ENCODE data around the gene CCL3.
"Not testable (repeated sequence)": the region's sequence is repeated elsewhere in the genome, so short reads cannot be mapped to it uniquely, and the experiment has no call there.

The CCL3 gene

DNA sequence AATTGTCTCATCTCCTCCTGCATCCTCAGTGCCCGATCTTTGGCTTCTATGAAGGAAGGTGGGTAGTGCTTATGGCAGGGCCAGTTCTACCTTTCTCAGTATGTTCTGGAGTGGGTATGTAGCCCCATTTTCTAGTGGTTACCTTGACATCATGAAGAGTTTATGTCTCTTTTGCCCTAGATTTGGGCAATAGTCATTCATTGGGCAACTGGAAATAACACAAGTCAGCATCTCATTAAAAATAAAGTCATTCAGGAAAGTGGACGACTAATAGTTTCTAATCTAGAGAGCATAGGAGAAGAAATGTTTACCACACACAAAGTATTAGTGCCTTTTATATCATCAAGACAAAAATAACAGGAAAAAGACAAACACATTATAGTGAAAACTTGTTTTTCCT, 6.3 kb downstream of the CCL3 start:
- not testable (repeated sequence) for FAIRE-seq

- FAIRE-seq, result not testable (repeated sequence)
Observed at GRCh38 chr17:36082482-36083120, 7.3 kb downstream of the CCL3 start.

DNA sequence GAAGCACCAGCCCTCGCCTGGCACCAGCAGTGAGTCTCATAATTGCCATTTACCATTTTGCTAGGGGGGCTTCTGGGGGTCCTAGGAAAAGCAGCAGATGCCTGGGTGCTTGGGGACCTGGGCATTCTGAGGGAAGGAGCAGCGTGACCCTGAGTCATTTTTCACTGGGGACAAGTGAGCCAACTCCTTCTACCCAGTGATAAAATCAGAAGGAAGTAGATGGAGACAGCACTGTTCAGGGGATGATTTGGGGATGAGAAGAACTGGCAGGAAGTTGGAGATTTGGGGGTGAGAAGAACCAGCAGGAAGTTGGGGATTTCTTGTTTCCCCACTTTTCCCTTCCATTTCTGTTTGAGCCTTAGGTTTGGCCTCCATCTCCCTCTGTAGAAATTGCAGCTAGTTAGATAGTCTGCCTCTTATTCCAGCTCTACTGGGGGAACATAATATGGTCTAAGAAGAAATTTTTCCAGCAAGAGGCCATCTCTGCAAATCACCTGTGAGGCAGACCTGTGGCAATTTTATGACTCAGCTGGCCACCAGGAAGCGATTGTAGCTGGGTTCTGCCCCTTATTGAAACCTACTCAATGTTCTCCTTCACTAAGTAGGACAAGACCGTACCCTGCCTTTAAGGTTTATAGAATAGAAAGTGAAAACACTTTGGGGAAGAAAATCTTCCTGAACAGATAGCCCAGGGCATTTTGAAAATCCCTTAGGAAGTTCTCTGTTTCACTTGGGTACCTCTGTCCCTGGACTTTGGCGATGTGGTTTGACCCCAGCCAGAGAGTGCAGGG, 8.1 kb downstream of the CCL3 start:
- FAIRE-seq, result not testable (repeated sequence)

DNA sequence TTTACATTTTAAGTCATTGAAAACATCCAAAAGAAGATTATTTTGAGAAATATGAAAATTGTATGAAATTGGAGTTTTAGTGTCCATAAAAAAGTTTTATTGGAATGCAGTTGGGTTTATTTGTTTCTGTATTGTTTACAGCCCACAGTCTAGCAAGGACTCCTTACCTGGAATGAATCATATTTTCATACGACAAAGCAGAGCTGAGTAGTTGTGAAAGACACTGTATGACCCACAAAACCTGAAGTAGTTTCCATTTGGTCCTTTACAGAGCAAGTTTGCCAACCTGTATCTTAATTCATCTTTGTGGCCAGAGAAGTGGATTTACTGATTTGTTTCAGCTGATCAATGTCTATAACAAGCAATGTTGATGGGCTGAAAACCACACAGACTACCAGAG, 15.6 kb downstream of the CCL3 start:
- no peak for FAIRE-seq

- no peak for FAIRE-seq
Observed at GRCh38 chr17:36072431-36073121, 17.4 kb downstream of the CCL3 start.

- FAIRE-seq, result no peak
Observed at GRCh38 chr17:36071751-36072150, 18.2 kb downstream of the CCL3 start.

- FAIRE-seq, result no peak
Observed at GRCh38 chr17:36070427-36070826, 19.5 kb downstream of the CCL3 start.

DNA sequence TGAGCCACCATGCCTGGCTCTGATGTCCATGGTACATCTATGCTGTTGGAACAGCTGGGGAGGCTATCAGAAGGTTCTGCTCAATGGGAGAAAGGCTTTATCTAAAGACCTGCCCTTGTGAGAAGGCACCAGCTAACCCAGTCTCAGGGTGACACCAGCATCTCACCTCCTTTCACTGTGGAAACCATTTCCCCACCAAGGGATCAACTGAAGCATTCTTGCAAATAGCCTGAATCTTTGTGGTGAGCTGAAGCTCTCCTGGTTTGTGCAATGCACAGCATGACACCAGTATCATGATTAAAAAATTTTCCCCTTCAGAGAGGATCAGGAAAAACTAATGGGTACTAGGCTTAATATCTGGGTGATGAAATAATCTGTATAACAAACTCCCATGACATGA, 20.8 kb downstream of the CCL3 start:
- FAIRE-seq, result no peak

GRCh38 chr17:36068524-36068923, 21.4 kb downstream of the CCL3 start:
- FAIRE-seq, result no peak

- FAIRE-seq, result no peak
Observed at GRCh38 chr17:36066365-36066985, 23.5 kb downstream of the CCL3 start.

- no peak for FAIRE-seq
Observed at GRCh38 chr17:36063786-36064541, 26.0 kb downstream of the CCL3 start, which contains the start of gene CCL18. Gene CCL18, plus strand, starts transcription at chr17:36064272. Its CDS starts 71 bp downstream, at chr17:36064343.

GRCh38 chr17:36060816-36061215, 29.1 kb downstream of the CCL3 start:
- no peak for FAIRE-seq

DNA sequence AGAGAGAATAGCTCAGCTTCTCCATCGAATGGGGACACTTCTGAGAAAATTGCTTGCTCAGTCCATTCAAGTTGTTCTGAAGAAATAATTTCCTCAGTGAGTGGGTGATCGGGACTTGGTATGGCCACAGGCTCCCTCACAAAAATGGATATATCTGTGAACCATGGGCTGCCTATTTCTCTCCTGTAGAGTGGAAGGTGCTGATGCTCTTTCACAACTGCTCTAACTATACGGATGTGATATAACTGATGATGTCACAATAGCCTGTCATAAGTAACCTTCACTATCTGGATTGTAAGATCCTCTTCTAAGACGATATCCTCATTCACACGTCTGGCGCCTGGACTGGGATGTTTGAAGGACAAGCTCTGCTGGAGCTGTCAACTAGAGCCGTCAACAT, 30.5 kb downstream of the CCL3 start:
- no peak for FAIRE-seq

GRCh38 chr17:36057911-36058310, 32.0 kb downstream of the CCL3 start:
- no peak for FAIRE-seq

DNA sequence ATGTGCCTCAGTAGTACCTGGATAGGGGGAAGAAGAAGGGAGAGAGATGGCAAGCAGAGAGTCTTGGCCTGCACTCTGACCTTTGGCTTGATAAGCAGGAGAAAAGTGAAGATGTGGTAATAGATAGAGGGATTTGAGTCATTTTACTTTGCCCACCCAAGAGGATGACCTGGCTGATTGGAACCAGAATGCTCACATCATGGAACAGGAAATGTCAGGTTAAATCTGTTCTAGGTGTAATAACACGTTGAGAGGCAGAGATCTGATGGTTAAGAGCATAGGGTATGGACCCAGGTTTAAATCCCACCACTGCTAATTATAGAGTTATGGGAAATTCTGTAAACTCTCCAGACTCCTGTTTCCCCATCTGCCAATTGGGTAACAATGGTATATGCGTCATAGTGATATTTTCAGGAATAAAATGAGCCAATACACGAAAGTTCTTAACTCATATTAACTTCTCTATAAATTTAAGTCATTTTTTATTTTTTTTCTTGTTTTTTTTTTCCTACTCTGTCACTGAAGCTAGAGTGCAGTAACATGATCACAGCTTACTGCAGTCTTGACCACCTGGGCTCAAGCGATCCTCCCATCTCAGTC, 33.9 kb downstream of the CCL3 start:
- no peak for FAIRE-seq

DNA sequence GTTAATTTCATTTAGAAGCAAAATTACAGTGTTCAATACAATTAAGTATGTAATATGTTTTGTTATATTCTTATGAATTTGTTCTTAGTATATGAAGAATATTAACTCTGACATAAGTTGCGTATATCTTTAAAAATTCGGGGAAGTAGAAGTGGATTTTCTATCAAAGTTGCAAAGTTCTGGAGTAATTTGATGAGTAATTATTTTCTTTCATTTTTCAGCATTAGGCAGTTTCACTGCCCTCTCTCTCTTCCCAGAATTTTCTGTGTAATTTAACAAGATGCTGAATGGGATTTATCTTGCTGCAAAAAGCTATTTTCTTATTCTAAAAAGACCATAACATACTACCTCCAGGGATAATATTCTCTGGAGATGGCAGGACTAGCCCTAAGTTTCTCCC, 34.8 kb downstream of the CCL3 start:
- no peak for FAIRE-seq

- no peak for FAIRE-seq
Observed at GRCh38 chr17:36049643-36050042, 40.3 kb downstream of the CCL3 start.

DNA sequence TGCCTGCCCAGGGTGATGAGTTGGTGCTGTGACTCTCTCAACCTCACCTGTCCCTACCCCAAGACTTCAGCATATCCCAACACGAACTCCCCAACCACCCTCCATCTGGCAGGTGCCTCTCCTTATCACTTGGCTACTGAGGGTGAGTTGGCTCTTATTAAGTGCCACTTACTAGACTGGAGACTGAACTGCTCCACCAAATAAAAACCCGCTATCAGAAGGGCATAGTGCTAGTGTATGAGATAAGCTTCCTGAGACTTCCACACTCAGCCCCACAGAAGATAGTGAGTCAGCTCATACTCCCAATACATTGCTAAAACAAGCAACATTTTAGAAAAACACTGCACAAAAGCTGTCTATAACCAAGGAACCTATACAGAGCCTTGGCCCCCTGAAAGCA, 41.9 kb downstream of the CCL3 start:
- no peak for FAIRE-seq

All from TTC549 (cell line).